WERI-Rb-1 (cell line): ENCODE data around the gene RNF175.

Source experiments
- DNase-seq: peaks from one replicate; pipeline ENCODE4 v3.0.0-alpha.2; 2020
- H3K27ac ChIP-seq: fragments of 250-450 bp; sonication (Bioruptor Pico); 2 replicates; pipeline ENCODE4 v1.5.1; 2020; ENCODE audit warnings: mild to moderate bottlenecking, moderate library complexity
- H3K27me3 ChIP-seq: fragments of 250-450 bp; sonication (Bioruptor Pico); 2 replicates; pipeline ENCODE4 v1.5.1; 2021; ENCODE audit warnings: mild to moderate bottlenecking, low read depth, moderate library complexity; ENCODE audit not compliant: insufficient read depth, severe bottlenecking
- H3K36me3 ChIP-seq: fragments of 250-450 bp; sonication (Bioruptor Pico); 2 replicates; pipeline ENCODE4 v1.5.1; 2020; ENCODE audit warnings: mild to moderate bottlenecking, moderate library complexity
- H3K4me3 ChIP-seq: 2 replicates; pipeline ENCODE4 v1.5.1; 2011; ENCODE audit warnings: low read depth, mild to moderate bottlenecking, control low read depth, low read length
- H3K9me3 ChIP-seq: fragments of 250-450 bp; sonication (Bioruptor Pico); 2 replicates; pipeline ENCODE4 v1.5.1; 2021; ENCODE audit warnings: mild to moderate bottlenecking, moderate library complexity; ENCODE audit not compliant: severe bottlenecking
- TF ChIP-seq, protein P1 (sequence below): IDR thresholded peaks from 2 replicates; pipeline ENCODE4 v1.5.1; 2011; ENCODE audit warnings: low read depth, mild to moderate bottlenecking, control low read depth, inconsistent platforms, low read length

Gene RNF175

DNA sequence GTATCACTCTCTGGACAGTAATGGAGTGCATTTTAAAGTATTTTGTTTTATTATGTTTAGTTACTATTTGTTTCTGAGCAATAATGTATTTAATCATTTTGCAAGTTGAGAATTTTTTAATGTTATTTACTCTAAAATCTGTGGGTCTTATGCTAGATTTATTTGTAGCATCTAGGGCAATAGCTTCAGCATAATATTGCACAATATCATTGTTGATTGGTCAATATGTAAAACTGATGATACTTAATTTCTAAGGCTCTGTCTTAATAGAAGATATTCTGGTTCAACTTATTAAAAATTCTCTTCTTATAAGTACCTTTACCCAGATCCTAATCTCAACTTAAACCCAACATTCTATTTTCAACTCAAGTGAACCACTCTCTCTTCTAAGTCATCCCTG, 17.6 kb upstream of the RNF175 start:
- no peak overlapping the region for H3K4me3 ChIP-seq
- H3K9me3 ChIP-seq, result no peaks in the 10 kb centered on the region
- H3K27me3 ChIP-seq, result no peaks in the 10 kb centered on the region
- no peaks in the 10 kb centered on the region for H3K36me3 ChIP-seq
- TF ChIP-seq, protein P1, sequence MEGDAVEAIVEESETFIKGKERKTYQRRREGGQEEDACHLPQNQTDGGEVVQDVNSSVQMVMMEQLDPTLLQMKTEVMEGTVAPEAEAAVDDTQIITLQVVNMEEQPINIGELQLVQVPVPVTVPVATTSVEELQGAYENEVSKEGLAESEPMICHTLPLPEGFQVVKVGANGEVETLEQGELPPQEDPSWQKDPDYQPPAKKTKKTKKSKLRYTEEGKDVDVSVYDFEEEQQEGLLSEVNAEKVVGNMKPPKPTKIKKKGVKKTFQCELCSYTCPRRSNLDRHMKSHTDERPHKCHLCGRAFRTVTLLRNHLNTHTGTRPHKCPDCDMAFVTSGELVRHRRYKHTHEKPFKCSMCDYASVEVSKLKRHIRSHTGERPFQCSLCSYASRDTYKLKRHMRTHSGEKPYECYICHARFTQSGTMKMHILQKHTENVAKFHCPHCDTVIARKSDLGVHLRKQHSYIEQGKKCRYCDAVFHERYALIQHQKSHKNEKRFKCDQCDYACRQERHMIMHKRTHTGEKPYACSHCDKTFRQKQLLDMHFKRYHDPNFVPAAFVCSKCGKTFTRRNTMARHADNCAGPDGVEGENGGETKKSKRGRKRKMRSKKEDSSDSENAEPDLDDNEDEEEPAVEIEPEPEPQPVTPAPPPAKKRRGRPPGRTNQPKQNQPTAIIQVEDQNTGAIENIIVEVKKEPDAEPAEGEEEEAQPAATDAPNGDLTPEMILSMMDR, result no peak
- DNase-seq, result no peak
- no peak overlapping the region for H3K27ac ChIP-seq

DNA sequence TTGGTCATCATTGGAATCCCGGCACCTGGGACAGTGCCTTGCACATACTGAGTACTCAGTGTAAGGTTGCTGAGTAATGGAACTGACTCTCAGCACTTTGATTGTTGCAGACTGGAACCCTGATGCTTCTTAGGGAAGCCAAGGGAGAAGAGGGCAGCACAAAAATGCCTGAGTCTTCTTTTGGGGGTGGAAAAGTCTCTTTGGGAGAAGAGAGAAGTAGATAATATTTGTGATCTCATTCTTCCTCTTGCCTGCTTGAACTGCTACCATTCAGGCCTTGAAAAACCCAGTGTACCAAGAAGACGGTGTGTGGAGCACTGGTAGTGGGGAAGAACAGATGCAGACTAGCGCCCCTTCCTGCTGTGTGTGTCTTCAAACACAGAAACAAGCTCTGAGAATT, 16.8 kb upstream of the RNF175 start:
- Histone ChIP-seq H3K4me3 (no peak overlapping the region), H3K27ac (no peak overlapping the region), H3K9me3 (no peaks in the 10 kb centered on the region), H3K36me3 (no peaks in the 10 kb centered on the region), H3K27me3 (no peaks in the 10 kb centered on the region)
- TF ChIP-seq, protein P1, result no peak
- DNase-seq, result no peak

DNA sequence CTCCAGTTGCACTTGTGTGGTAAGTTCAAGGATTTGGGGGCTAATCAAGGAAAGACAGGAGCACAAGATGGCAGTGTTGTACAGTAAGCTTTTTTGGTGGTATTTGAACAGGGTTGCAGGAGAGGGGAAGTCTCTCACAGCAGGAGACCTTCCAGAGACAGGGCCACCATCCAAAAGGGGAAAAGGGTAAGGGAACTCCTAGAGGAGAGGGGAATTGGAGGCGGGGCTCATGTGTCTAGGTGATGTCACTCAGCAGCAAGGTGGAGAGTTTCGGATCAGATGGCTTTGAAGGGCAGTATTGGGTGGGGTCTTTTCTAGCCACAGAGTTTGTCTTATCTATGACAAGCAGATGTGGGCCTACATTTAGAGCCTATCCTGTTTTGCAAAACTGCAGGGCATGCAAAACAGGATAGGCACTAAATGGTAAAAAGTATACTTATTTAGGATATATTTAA, 13.4 kb upstream of the RNF175 start:
- Histone ChIP-seq H3K27ac (no peak overlapping the region), H3K27me3 (no peaks in the 10 kb centered on the region), H3K9me3 (no peaks in the 10 kb centered on the region), H3K36me3 (no peaks in the 10 kb centered on the region), H3K4me3 (no peak overlapping the region)
- DNase-seq, result peak; percentile 39
- TF ChIP-seq, protein P1, result peak; percentile 59

DNA sequence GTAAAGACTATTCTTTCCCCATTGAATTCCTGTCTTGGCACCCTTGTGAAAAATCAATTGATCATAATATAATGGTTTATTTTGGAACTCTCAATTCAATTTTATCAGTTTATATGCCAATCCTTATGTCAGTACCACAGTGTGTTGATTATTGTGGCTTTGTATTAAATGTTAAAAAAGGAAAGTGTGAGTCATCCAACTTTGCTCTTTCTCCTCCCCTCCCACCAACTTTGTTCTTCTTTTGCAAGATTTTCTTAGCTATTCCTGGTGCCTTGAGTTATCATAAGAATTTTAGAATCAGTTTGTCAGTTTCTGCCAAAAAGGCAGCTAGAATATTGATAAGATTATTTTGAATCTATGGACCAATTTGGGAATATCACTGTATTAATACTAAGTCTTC, 11.2 kb upstream of the RNF175 start:
- H3K4me3 ChIP-seq, result no peak overlapping the region
- H3K9me3 ChIP-seq, result no peaks in the 10 kb centered on the region
- TF ChIP-seq, protein P1, result no peak
- no peaks in the 10 kb centered on the region for H3K27me3 ChIP-seq
- DNase-seq, result no peak
- H3K27ac ChIP-seq, result no peak overlapping the region
- no peaks in the 10 kb centered on the region for H3K36me3 ChIP-seq

DNA sequence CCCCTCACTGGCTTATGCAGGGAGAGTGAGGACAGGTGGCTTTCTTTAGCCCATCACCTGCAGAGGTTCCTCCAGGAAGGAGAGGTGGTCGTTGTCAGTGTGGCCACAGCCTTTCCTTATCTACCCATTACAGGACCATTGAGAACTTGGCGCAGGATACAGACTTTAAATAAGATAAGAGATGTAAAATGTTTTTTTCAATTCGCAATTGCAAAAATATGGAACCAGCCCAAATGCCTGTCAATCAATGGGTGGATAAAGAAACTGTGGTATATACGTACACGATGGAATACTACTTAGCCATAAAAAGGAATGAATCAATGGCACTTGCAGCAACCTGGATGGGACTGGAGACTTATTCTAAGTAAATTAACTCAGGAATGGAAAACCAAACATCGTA, 6.9 kb upstream of the RNF175 start:
- H3K36me3 ChIP-seq, result no peaks in the 10 kb centered on the region
- no peak overlapping the region for H3K4me3 ChIP-seq
- no peaks in the 10 kb centered on the region for H3K9me3 ChIP-seq
- DNase-seq, result no peak
- no peak overlapping the region for H3K27ac ChIP-seq
- TF ChIP-seq, protein P1, result no peak
- no peaks in the 10 kb centered on the region for H3K27me3 ChIP-seq

DNA sequence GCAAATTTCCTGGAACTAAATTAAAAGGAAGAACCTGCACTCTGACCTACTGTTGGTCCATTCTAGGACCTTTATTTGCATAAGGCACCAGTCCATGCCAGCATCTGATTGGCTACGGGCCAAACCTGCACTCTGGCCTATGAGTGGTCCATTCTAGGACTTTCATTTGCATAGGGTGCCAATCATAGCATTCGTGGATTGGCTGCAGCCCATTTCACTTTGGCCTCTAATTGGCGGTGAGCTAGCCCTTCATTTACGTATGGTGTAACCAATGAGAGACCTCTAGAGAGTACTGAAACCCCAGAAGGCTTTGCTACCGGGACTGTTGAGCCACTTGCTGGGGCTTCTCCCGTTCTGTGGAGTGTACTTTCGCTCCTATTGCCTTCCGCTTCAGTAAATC, 6.1 kb upstream of the RNF175 start:
- H3K36me3 ChIP-seq, result no peaks in the 10 kb centered on the region
- no peaks in the 10 kb centered on the region for H3K27me3 ChIP-seq
- no peaks in the 10 kb centered on the region for H3K9me3 ChIP-seq
- DNase-seq, result no peak
- no peak overlapping the region for H3K27ac ChIP-seq
- no peak overlapping the region for H3K4me3 ChIP-seq
- TF ChIP-seq, protein P1, result no peak
